Stimulated activated CD4-positive, alpha-beta T cell treated with anti-CD3 and anti-CD28 coated beads, TNF-alpha, amount 100 ng/mL, for 1 hour (primary cell): ENCODE results near the gene SPCS1.
"Not testable (repeated sequence)": the region's sequence is repeated elsewhere in the genome, so short reads cannot be mapped to it uniquely, and the experiment has no call there.

Source experiments
- DNase-seq, 3 donors: peaks; one replicate each; pipeline ENCODE4 v3.0.0-alpha.2; 2020; ENCODE audit warnings: low read depth in 3 of 3, low spot score in 1 of 3

SPCS1 gene

GRCh38 chr3:52705688-52706686 is at the start of gene SPCS1, which contains the start of gene GLT8D1:
Gene SPCS1, plus strand, starts transcription at chr3:52706106. Its CDS starts 141 bp downstream, at chr3:52706247.
Gene GLT8D1, minus strand, starts transcription at chr3:52705791. Its CDS starts 5,331 bp downstream, at chr3:52700460.
- DNase-seq, result peak; percentile 47 to 73 (median 66)

GRCh38 chr3:52660046-52660445 is 45.9 kb upstream of the SPCS1 start:
- DNase-seq, result no peak

- no peak for DNase-seq
Measured at GRCh38 chr3:52663098-52663497, 42.8 kb upstream of the SPCS1 start.

- no peak for DNase-seq
Measured at GRCh38 chr3:52670621-52671521, 35.0 kb upstream of the SPCS1 start.

GRCh38 chr3:52671676-52672075 is 34.2 kb upstream of the SPCS1 start:
- no peak for DNase-seq

- not testable (repeated sequence) for DNase-seq
Measured at GRCh38 chr3:52676201-52676600, 29.7 kb upstream of the SPCS1 start.

GRCh38 chr3:52678265-52679198 is 27.4 kb upstream of the SPCS1 start:
- DNase-seq, result no peak

- DNase-seq, result no peak
Measured at GRCh38 chr3:52679199-52679538, 26.7 kb upstream of the SPCS1 start.

GRCh38 chr3:52679811-52680210 is 26.1 kb upstream of the SPCS1 start:
- DNase-seq, result no peak

GRCh38 chr3:52681596-52681995 is 24.3 kb upstream of the SPCS1 start:
- DNase-seq, result no peak

- no peak for DNase-seq
Measured at GRCh38 chr3:52682016-52682415, 23.9 kb upstream of the SPCS1 start.

GRCh38 chr3:52683611-52684010 is 22.3 kb upstream of the SPCS1 start:
- DNase-seq, result no peak

- DNase-seq, result no peak
Measured at GRCh38 chr3:52684184-52684583, 21.7 kb upstream of the SPCS1 start.

- DNase-seq, result peak; percentile 43 to 64 (median 53)
Measured at GRCh38 chr3:52685285-52685708, 20.6 kb upstream of the SPCS1 start.

GRCh38 chr3:52685709-52686691 is 19.9 kb upstream of the SPCS1 start, which contains the start of the genes GNL3 and PBRM1:
Gene GNL3, plus strand, starts transcription at chr3:52686032. Its CDS starts 61 bp downstream, at chr3:52686093.
Gene PBRM1, minus strand, starts transcription at chr3:52685913.
- DNase-seq, result peak; percentile 72 to 85 (median 82)

- DNase-seq, result no peak
Measured at GRCh38 chr3:52688266-52688665, 17.6 kb upstream of the SPCS1 start.

- no peak for DNase-seq
Measured at GRCh38 chr3:52689151-52689550, 16.8 kb upstream of the SPCS1 start.

- no peak for DNase-seq
Measured at GRCh38 chr3:52690560-52690959, 15.3 kb upstream of the SPCS1 start.

GRCh38 chr3:52693071-52693470 is 12.8 kb upstream of the SPCS1 start:
- no peak for DNase-seq
